GM19193 (cell line): ENCODE results near the gene PDZD2.

ENCODE experiments used
- POLR2A ChIP-seq: IDR thresholded peaks from 4 replicates; pipeline ENCODE4 v1.6.1; 2011; ENCODE audit not compliant: insufficient read depth, insufficient read length; ENCODE audit errors: extremely low read depth

The PDZD2 gene

DNA sequence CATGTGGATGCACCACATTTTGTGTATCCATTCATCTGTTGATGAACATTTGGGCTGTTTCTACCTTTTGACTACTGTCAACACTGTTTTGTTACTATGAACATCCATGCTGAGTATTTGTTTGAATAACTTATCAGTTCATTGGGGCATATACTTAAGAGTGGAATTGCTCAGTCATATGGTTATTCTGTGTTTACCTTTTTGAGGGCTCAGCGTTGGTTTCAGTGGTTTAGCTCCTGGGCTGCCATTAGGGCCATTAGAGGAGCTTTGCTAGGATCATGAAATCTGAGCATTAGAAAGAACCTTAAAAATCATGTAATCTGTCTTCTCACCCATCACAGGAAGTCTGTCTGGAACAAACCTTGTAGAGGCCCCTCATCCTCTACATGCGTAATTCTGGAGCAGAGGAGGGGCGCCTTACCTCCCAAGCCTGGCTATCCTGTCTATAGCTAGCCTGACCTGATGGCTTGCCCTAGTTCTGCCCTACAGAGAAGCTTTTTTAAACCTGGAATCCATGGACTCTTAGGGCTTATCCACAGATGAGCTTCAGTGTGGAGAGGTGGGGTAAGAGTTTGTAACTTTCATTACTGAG is 92.9 kb downstream of the PDZD2 start:
- TF ChIP-seq POLR2A, result no peak

DNA sequence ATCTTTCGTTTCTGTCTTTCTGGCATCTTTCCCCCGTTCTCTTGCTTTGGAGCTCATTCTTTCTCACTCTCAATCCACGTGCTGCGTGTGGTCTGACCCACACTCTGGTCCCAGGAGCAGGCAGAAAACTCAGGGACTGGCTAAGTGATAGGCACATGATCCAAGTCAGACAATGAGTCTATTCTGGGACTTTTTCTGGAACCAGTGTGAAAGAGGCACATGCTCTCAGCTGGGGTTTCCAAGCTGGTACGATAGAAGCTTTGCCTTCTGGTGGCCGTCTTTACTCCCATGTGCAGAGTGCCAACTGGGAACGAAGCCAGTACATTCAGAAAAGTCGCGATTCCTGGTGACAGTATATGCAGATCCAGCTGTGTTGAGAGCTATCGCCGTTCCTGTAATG is 94.4 kb downstream of the PDZD2 start:
- no peak for TF ChIP-seq POLR2A

DNA sequence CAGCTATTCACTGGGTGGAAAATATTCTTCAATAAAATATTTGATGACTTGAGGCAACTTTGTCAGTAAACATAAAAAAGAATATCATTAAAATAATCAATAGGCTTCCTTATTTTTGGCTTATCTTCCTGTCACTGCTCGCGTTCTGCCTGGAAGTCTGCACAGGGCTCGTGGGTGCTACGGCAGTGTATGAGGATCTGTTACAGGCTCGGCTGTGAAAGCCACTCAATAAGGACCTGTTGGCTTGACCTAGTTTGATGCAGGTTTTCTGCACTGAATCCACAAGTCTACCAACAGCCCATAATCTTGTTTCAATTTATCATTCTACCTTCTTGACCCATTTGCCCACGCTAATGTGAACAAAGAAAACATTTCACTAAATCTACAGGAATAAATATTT is 97.2 kb downstream of the PDZD2 start:
- TF ChIP-seq POLR2A, result no peak

DNA sequence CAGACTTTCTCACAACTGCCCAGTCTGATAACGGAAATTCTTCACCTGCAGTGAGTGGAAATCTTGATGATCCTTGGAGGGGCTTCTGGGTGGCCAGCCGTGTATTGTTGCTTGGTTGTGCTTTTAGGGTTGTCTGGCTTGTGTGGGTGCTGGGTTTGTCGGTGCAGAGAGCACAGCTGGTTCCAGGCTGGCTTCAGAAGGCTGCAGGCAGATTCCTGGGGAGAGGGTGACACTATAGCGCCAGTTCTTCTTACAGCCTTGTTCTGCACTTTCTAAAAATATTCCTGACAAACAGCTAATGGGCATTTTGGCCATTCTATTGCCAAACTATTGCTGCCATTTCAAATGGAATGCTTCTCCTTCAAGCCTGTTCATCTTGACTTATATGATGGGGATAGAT is 99.3 kb downstream of the PDZD2 start:
- TF ChIP-seq POLR2A, result no peak

DNA sequence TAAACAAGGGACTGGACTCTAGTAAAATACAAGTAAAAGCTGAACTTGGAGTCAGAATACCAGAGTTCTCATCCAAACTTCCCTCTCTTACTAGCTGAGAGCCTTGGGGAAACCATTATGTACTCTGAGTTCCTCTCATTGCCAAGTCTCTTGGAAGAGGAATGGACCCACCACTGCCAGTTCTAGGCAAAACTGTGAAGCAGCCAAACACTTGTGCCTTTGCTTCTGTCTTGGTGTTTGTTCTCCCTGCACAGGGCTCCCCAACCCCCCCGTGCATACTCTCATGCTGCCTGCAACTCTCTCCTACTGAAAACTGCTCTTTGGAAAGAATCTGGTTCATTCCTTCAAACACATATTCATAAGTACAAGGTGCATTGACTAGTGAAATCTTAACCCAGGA is 102.6 kb downstream of the PDZD2 start:
- TF ChIP-seq POLR2A, result no peak

DNA sequence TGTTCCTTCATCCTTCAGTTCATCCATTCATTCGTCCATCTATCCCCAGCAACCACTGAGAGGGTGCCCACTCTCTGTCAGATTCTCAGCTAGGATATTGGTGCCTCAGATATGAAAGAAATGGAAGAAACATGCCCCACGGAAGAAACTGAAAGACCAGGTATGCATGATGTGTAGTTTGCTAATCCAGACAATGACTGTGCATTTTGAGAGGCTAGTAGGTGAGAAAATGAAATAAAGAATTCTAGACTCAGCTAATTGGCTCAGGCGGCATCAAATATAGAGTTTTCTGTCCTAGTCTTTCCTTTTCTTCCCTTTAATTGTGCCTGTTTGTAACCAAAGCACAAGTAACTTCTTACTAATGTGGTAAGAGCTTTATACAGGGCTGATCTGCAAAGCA is 104.7 kb downstream of the PDZD2 start:
- TF ChIP-seq POLR2A, result no peak

DNA sequence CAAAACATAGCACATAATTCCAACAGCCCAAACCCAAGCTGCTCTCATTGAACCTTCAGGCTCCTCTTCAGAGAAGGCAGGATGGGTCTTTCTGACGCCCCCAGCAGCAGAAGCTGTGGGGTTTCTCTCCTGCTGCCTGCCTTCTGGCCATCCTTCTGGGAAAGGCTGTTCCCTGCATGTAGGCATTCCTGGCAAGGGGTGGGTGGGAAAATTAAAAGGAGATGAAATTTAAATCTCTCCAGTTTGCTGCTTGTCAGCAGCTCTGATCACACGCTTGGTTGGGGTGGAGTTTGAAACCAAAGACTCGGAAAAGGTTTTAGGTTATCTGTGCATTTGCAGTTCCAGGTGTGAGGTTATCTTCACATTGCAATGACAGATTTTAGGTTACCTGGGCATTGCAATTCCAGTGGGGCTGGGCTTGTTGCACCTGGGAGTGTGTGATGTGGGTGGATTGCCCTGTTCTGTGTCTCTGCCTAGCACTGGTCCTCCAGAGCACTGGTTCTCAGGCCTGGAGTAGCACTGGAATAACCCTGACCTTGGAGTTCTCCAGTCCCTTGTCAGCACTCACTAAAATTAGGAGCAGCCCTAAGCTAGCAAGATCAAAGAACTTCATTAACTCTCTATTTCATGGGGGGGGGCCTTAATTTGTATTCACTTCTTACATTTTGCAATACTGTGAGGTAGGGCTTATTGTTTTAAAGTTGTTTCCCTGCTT is 109.7 kb downstream of the PDZD2 start:
- TF ChIP-seq POLR2A, result no peak

DNA sequence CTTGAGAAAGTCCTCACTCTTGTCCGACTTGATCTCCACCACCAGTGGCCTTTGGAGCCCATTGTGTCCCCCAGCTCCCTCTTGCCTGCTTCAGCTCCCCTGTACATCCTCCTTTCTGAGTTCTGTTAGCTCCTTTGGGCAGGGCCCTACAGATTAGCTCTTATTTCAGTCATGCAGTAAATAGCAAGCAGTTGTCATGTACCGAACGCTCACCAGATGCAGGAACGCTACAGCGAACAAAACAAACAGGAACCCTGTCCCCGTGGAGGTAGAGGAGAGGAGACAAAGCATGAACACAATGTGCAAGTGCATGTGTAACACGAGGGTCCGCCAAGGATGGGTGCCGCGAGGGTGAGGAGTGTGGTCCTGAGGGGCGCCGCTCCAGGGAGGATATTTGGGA is 111.3 kb downstream of the PDZD2 start:
- TF ChIP-seq POLR2A, result no peak

DNA sequence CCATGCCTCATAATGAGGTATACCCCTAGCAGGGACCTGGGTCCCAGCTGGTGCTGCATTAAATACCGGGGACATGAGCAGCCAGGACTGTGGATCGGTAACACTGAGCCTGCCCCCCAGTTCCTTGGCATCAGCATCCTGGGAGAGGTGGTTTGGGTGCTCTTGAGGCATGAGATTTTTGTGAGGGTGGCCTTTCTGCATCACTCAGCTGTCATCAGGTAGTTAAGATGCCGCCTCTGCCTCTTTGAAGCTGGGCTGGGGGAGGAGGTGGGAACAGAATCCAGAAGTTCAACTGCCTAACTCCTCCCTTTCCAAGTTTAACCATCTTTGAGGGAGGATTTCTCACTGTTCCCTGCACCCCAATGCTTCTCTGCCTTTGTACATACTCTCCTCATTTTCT is 112.7 kb downstream of the PDZD2 start:
- no peak for TF ChIP-seq POLR2A

DNA sequence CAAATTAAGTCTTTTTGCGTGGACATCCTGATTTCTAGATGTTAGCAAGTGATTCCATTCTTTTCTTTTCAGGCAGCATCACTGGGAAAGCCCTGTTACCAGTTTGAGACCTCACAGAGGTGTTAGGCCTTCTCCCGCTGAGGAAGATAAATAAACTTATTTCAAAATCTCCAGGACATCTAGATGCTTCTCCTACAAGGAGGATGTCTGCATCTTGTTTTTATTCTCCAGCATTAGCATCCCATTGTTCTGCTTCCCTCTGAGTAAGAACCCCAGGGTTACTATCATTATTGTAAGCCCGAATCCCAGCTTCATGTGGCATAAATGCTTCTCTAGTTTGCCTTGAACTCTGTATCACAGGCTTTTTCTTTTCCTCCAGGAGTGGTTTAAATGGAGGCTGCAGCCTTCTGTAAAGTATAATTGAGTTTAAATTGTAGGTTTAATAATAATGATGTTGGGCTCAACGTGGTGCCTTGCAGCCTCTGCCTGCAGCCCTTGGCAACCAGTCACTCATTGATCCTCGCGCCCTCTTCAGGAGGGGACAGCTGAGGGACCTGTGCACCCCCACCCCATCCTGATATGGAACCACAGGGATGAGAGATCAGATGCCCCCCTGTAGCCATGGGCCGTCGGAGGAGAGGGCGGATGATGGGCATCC is 114.9 kb downstream of the PDZD2 start:
- no peak for TF ChIP-seq POLR2A

DNA sequence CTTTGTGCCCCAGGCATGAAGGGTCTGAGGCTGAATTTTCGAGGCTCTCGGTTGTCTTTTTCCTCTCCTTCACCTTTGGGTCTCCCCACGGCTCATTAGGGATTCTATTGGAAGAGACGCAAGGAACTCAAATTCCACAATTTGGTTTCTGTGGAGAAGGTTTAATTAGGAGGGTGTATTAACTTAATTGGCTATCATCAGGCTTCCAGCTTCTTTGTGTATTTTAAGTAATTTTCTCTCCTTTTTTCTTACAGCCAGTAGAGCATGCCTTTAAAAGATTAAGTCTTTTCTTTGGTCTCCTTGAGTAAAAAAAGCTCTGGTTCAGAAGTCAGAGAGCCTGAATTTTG is 115.4 kb downstream of the PDZD2 start:
- no peak for TF ChIP-seq POLR2A

DNA sequence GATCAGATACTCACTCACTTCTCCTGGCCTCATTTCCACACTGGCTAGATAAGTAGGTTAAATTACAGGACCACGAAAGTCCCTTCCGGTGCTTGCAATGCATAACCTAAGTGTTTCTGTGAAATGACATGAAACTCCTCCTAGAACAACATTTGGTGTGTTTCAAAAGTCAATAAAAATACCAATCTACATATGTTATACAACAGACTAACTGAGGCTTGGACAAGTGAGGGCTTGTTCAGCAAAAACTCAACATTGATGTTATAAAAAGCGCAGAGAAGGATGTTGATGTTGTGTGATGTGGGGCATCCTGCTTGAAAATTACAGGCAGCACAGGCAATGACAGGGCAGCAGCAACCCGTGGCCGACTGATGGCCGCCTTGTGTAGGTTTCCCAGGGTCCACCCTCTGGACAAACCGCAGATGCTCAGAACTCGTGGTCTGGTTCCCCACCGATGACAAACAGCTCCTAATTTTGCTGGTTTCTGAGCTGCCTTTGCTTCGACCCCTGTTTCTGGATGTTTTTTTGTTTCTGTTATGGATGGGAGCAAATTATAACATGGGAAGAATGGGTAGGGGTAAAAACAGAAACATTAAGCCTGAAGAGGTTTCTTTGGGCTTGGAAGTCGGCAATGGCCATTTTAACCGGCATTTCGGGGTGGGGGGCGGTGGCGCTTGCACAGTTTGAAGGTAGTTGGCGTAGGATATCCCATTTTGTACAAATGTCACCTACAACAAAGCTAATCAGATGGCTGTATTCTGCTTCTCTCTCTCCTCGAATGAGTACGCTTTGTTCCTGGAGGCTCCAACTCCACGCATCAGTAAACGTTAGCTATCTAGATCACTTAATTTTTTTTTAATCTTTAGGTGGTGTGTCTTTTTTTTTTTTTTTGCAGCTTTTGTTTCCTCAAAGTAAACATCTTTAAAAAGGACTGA is 116.1 kb downstream of the PDZD2 start:
- TF ChIP-seq POLR2A, result no peak

DNA sequence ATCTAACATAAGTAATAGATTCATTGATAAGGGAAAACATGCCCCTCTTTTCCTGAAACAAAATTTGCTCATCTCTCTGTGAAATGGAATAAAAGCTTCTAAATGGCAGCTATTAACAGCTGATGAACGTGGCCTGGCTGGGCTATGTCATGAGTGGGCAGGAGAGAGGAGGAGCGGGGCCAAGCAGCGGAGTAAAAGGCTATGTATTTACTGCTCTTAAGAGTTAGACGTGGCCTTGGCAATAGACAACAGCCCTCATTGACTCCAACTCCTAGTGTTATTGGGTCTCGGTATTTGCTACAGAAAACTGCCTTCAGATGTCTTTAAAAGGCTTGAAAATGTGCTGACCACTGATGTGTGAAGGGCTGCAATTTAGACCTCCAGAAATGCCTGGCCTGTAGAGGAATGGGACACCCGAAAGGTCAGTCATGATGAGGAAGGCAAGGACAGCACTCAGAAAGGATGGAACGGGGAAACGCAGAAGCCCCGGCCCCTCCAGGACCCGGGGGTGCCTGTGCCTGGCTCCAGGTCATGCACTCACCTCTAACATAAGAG is 116.8 kb downstream of the PDZD2 start:
- no peak for TF ChIP-seq POLR2A

DNA sequence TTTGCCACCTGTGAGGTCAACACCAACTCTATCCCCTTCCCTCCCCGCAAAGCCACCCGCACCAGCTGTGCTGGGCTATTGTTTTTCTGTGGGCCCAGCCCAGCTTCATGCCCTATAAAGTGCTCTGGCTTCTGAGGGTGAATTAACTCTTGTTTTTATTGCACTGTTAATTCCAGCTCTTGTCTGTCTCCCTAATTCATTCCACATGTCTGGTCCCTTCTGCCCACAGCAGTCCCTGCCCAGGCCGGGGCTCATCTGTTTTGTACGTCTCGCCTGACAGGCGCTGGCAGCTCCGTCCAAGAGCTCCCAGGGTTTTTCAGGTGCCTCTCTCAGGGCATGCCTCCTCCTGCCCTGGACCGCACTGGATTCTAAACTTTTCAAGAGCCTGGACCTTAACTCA is 118.9 kb downstream of the PDZD2 start:
- no peak for TF ChIP-seq POLR2A
